ENCODE results near the gene DBH.

DNA sequence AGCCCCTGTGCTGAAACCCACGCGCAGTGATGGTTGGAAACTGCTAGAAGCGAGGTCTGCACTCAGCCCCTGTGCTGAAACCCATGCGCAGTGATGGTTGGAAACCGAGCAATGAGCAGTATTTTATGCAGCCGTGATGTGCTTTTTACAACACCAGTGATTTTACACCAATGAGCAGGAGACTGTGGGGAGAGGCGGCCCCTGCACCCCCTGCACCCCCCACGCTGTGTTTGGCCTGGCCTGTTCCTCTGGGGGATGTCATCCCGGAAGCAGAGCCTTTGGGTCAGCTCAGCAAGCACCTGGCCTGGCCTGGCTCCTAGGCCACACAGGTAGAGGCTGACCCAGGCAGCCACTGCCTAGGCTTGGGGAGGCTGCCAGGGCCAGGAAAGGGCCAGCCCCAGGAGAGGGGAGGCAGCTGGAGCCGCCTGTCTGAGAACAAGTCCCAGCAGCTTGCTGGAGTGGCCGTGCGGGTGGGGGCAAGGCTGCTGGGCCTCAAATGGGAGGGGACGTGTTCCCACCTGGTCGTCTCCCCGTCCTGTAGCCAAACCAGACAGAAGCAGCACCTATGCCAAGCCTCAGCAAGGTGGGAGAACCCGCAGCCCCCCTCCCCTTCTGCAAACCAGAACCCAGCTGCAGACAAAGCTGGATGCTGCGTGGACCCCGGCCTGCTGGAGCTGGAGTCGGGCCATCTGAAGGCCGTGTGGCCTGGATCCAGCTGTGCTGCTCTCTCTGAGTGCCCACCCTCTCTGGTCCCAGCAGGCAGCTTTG, 46.8 kb downstream of the DBH start:
- TF ChIP-seq CAMTA2 (CRISPR knock-in tag; IDR thresholded peaks at IDR 0.05; ENCODE audit: borderline replicate concordance) (no peak), JUNB (CRISPR knock-in tag; IDR thresholded peaks at IDR 0.05; ENCODE audit: borderline replicate concordance) (no peak), ZNF788 (CRISPR knock-in tag; IDR thresholded peaks at IDR 0.05; ENCODE audit: borderline replicate concordance) (no peak), SRSF1 (optimal IDR thresholded peaks at IDR 0.05; ENCODE audit: low read depth, low read length) (no peak), EZH2 (conservative IDR thresholded peaks at IDR 0.05; ENCODE audit: low read depth, low read length) (no peak), ZNF496 (CRISPR knock-in tag; IDR thresholded peaks at IDR 0.05; ENCODE audit: insufficient replicate concordance) (no peak), PTBP1 (IDR thresholded peaks at IDR 0.05; ENCODE audit: low read depth, low read length, poor library complexity, severe bottlenecking) (no peak)
- TF ChIP-seq, protein P1, sequence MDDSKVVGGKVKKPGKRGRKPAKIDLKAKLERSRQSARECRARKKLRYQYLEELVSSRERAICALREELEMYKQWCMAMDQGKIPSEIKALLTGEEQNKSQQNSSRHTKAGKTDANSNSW (CRISPR knock-in tag; IDR thresholded peaks at IDR 0.05; ENCODE audit: borderline replicate concordance): no peak
- TF ChIP-seq, protein P2, sequence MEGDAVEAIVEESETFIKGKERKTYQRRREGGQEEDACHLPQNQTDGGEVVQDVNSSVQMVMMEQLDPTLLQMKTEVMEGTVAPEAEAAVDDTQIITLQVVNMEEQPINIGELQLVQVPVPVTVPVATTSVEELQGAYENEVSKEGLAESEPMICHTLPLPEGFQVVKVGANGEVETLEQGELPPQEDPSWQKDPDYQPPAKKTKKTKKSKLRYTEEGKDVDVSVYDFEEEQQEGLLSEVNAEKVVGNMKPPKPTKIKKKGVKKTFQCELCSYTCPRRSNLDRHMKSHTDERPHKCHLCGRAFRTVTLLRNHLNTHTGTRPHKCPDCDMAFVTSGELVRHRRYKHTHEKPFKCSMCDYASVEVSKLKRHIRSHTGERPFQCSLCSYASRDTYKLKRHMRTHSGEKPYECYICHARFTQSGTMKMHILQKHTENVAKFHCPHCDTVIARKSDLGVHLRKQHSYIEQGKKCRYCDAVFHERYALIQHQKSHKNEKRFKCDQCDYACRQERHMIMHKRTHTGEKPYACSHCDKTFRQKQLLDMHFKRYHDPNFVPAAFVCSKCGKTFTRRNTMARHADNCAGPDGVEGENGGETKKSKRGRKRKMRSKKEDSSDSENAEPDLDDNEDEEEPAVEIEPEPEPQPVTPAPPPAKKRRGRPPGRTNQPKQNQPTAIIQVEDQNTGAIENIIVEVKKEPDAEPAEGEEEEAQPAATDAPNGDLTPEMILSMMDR (CRISPR knock-in tag; IDR thresholded peaks at IDR 0.05): no peak
- TF ChIP-seq, protein P3, sequence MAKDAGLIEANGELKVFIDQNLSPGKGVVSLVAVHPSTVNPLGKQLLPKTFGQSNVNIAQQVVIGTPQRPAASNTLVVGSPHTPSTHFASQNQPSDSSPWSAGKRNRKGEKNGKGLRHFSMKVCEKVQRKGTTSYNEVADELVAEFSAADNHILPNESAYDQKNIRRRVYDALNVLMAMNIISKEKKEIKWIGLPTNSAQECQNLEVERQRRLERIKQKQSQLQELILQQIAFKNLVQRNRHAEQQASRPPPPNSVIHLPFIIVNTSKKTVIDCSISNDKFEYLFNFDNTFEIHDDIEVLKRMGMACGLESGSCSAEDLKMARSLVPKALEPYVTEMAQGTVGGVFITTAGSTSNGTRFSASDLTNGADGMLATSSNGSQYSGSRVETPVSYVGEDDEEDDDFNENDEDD (CRISPR knock-in tag; IDR thresholded peaks at IDR 0.05; ENCODE audit: borderline replicate concordance): no peak

All from HepG2 (cell line).